NB4 (cell line): ENCODE measurements around the gene HOMER2.

Experiments
- DNase-seq: peaks from one replicate; pipeline ENCODE4 v3.0.0; 2010; ENCODE audit warnings: low read depth
- H3K4me3 ChIP-seq: one replicate; pipeline ENCODE4 v1.5.1; 2011; ENCODE audit warnings: mild to moderate bottlenecking, low read depth, low read length, moderate library complexity
- CTCF ChIP-seq: IDR thresholded peaks from one replicate; pipeline ENCODE4 v1.5.1; 2012; ENCODE audit warnings: low read depth, low read length
- MAX ChIP-seq: IDR thresholded peaks from 2 replicates; pipeline ENCODE4 v1.6.1; 2011; ENCODE audit warnings: low read depth, low read length
- MYC ChIP-seq: IDR thresholded peaks from 2 replicates; pipeline ENCODE4 v1.6.1; 2011; ENCODE audit warnings: low read depth, low read length
- POLR2A ChIP-seq: IDR thresholded peaks from 2 replicates; pipeline ENCODE4 v1.6.1; 2011; ENCODE audit warnings: mild to moderate bottlenecking; ENCODE audit not compliant: insufficient read length; ENCODE audit errors: extremely low read depth

HOMER2 gene

GRCh38 chr15:82862886-82863285, 89.6 kb downstream of the HOMER2 start:
- TF ChIP-seq MYC, result no peak
- TF ChIP-seq POLR2A, result no peak
- TF ChIP-seq CTCF, result no peak
- TF ChIP-seq MAX, result no peak
- no peak for DNase-seq
- no peak overlapping the region for H3K4me3 ChIP-seq

- DNase-seq, result no peak
- no peak for TF ChIP-seq MAX
- no peak overlapping the region for H3K4me3 ChIP-seq
Measured at GRCh38 chr15:82858932-82859331, 93.6 kb downstream of the HOMER2 start.

GRCh38 chr15:82856397-82857170, 95.9 kb downstream of the HOMER2 start:
- DNase-seq, result no peak
- TF ChIP-seq POLR2A (no peak), MYC (no peak), CTCF (no peak), MAX (no peak)
- H3K4me3 ChIP-seq, result no peak overlapping the region

- no peak overlapping the region for H3K4me3 ChIP-seq
Measured at GRCh38 chr15:82855286-82856100, 97.0 kb downstream of the HOMER2 start.

GRCh38 chr15:82854554-82854953, 98.0 kb downstream of the HOMER2 start:
- DNase-seq, result no peak
- H3K4me3 ChIP-seq, result no peak overlapping the region
- no peak for TF ChIP-seq MAX
- no peak for TF ChIP-seq POLR2A
- no peak for TF ChIP-seq MYC
- no peak for TF ChIP-seq CTCF

More at GRCh38 chr15:82855286-82856100, 97.0 kb downstream of the HOMER2 start:
- no peak for DNase-seq
- no peak for TF ChIP-seq POLR2A
- TF ChIP-seq MYC, result no peak
- no peak for TF ChIP-seq CTCF
- no peak for TF ChIP-seq MAX

- DNase-seq, result no peak
- no peak for TF ChIP-seq CTCF
- TF ChIP-seq MYC, result no peak
- TF ChIP-seq MAX, result no peak
- no peak for TF ChIP-seq POLR2A
- no peak overlapping the region for H3K4me3 ChIP-seq
Measured at GRCh38 chr15:82852941-82853561, 99.5 kb downstream of the HOMER2 start.
